A673 (cell line): ENCODE data around the gene PTPN1.

ENCODE experiments used
- EZH2 ChIP-seq: fragments of 200-600 bp; sonication (generic); IDR thresholded peaks from 2 replicates; pipeline ENCODE4 v1.6.1; 2017; ENCODE audit warnings: borderline replicate concordance, low read depth, mild to moderate bottlenecking, mixed read lengths, antibody characterized with exemption, low read length; ENCODE audit not compliant: poor library complexity, severe bottlenecking
- TF ChIP-seq, protein P1 (sequence below): fragments of 300-800, 200-600 bp; sonication (generic); conservative IDR thresholded peaks from 2 replicates; pipeline ENCODE4 v1.5.1; 2017; ENCODE audit warnings: low read depth, mild to moderate bottlenecking, antibody characterized with exemption, low read length, moderate library complexity, mixed read lengths

- no peak for TF ChIP-seq EZH2
- TF ChIP-seq, protein P1, sequence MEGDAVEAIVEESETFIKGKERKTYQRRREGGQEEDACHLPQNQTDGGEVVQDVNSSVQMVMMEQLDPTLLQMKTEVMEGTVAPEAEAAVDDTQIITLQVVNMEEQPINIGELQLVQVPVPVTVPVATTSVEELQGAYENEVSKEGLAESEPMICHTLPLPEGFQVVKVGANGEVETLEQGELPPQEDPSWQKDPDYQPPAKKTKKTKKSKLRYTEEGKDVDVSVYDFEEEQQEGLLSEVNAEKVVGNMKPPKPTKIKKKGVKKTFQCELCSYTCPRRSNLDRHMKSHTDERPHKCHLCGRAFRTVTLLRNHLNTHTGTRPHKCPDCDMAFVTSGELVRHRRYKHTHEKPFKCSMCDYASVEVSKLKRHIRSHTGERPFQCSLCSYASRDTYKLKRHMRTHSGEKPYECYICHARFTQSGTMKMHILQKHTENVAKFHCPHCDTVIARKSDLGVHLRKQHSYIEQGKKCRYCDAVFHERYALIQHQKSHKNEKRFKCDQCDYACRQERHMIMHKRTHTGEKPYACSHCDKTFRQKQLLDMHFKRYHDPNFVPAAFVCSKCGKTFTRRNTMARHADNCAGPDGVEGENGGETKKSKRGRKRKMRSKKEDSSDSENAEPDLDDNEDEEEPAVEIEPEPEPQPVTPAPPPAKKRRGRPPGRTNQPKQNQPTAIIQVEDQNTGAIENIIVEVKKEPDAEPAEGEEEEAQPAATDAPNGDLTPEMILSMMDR = no peak
Measured at GRCh38 chr20:50613438-50614169, 103.4 kb downstream of the PTPN1 start.
